HepG2 (cell line): Measurements from ENCODE around the gene MYH9. TPM values are rescaled to one million over a fixed set of nuclear protein-coding genes. Genes with fewer than 3 reads are reported as not detected.

Source experiments
- HOXA3 ChIP-seq: sonication (generic); formaldehyde crosslinking; IDR thresholded peaks from 2 replicates; pipeline ENCODE4 v1.5.0; 2020; ENCODE audit warnings: missing genetic modification reagents
- IKZF4 ChIP-seq: sonication (generic); formaldehyde crosslinking; IDR thresholded peaks from 2 replicates; pipeline ENCODE4 v1.5.1; 2020; ENCODE audit warnings: borderline replicate concordance, mild to moderate bottlenecking, low read depth, missing genetic modification reagents; ENCODE audit errors: not compliant biosample characterization
- KDM1A ChIP-seq: IDR thresholded peaks from 2 replicates; pipeline ENCODE4 v1.6.1; 2016; ENCODE audit warnings: missing compliant biosample characterization
- TBX2 ChIP-seq: sonication (generic); formaldehyde crosslinking; IDR thresholded peaks from 2 replicates; pipeline ENCODE4 v1.5.0; 2020; ENCODE audit warnings: missing genetic modification reagents, mild to moderate bottlenecking, borderline replicate concordance
- ZBTB38 ChIP-seq: sonication (generic); formaldehyde crosslinking; IDR thresholded peaks from 2 replicates; pipeline ENCODE4 v1.5.1; 2020; ENCODE audit warnings: mild to moderate bottlenecking, missing genetic modification reagents
- ZIK1 ChIP-seq: sonication (generic); formaldehyde crosslinking; IDR thresholded peaks from 2 replicates; pipeline ENCODE4 v1.5.0; 2020; ENCODE audit warnings: mild to moderate bottlenecking, low read depth, missing genetic modification reagents, borderline replicate concordance
- polyA plus RNA-seq, 8 experiments: library from polyadenylated mRNA; depleted of rRNA in 3 of 8; stranded (reverse) in 7 of 8; unstranded in 1 of 8; fragments of >200 nt; fragmentation: Illumina TruSeq in 4 of 8; extraction: Trizol in 4 of 8; gene quantifications; 2 replicates each; pipeline versions ENCODE4 v1.2.1 to v1.2.3, GENCODE V29; 2011 to 2016; ENCODE audit warnings: low read depth in 4 of 8, missing spikeins in 1 of 8, mixed read lengths in 1 of 8; ENCODE audit not compliant: insufficient read depth in 1 of 8
- total RNA-seq, 5 experiments: library from RNA; depleted of rRNA; stranded (reverse); fragments of >200 nt; fragmentation: Illumina TruSeq; extraction: Trizol; gene quantifications; 2 replicates each; pipeline ENCODE4 v1.2.3, GENCODE V29; 2016; ENCODE audit warnings: low read depth in 1 of 5
- TF ChIP-seq, protein P1 (sequence below): sonication (generic); formaldehyde crosslinking; IDR thresholded peaks from 2 replicates; pipeline ENCODE4 v1.4.0; 2020; ENCODE audit warnings: missing genetic modification reagents
- TF ChIP-seq, protein P2 (sequence below): sonication (generic); formaldehyde crosslinking; IDR thresholded peaks from 2 replicates; pipeline ENCODE4 v1.4.0; 2020; ENCODE audit warnings: mild to moderate bottlenecking, missing genetic modification reagents
- TF ChIP-seq, protein P3 (sequence below): sonication (generic); formaldehyde crosslinking; IDR thresholded peaks from 2 replicates; pipeline ENCODE4 v1.4.0; 2020; ENCODE audit warnings: low read depth, mild to moderate bottlenecking, missing genetic modification reagents
- TF ChIP-seq, protein P4 (sequence below): sonication (generic); formaldehyde crosslinking; IDR thresholded peaks from 2 replicates; pipeline ENCODE4 v1.8.1; 2023; ENCODE audit warnings: mild to moderate bottlenecking, inconsistent platforms, moderate library complexity, missing genetic modification reagents, borderline replicate concordance
- TF ChIP-seq, protein P5 (sequence below): sonication (generic); formaldehyde crosslinking; IDR thresholded peaks from 2 replicates; pipeline ENCODE4 v1.4.0; 2020; ENCODE audit warnings: missing genetic modification reagents
- TF ChIP-seq, protein P6 (sequence below): sonication (generic); formaldehyde crosslinking; IDR thresholded peaks from 2 replicates; pipeline ENCODE4 v1.4.0; 2020; ENCODE audit warnings: missing genetic modification reagents
- TF ChIP-seq, protein P7 (sequence below): sonication (generic); formaldehyde crosslinking; IDR thresholded peaks from 2 replicates; pipeline ENCODE4 v1.4.0; 2020; ENCODE audit warnings: missing genetic modification reagents, borderline replicate concordance
- TF ChIP-seq, protein P8 (sequence below): sonication (generic); formaldehyde crosslinking; conservative IDR thresholded peaks from 2 replicates; pipeline ENCODE4 v1.4.0; 2020; ENCODE audit warnings: missing genetic modification reagents

Gene MYH9
- total and polyA plus RNA-seq, 2 of the 13 experiments (the other 11 are each of a cell fraction or from before 2014, with no cell fraction given), result 50.7 to 98.5 TPM

DNA sequence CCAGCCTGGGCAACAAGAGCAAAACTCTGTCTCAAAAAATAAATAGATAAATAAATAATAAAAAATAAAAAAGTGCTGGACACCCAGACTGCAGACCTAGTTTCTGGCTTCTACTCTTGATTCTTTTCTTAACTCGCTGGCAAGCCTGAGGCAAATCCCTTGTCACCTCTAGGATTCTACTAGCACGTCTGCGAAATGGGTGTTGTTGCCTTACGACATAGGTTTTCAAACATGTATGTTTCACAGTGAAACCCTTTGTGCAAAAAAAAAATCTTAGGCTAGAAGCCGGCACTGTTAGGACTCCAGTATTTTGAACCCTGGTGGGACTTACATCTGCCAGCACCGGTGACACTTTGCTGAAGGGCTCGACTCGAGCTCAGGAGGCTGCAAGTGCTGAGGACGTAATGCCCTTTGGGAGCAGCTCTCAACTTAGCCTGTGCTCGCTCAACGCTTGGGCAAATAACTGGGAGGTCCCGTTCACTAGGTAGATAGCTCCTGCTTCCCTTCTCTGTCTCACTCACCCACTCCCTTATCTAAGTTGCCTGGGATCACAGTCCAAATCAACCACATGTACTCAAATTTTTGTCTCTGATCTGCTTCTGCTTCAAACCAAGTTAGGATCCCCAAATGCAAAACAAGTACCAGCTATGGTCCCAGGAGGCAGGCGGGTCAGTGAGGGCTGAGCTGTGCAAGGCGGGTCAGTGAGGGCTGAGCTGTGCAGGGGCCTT is 34.7 kb upstream of the MYH9 start (continued):
- TF ChIP-seq, protein P1, sequence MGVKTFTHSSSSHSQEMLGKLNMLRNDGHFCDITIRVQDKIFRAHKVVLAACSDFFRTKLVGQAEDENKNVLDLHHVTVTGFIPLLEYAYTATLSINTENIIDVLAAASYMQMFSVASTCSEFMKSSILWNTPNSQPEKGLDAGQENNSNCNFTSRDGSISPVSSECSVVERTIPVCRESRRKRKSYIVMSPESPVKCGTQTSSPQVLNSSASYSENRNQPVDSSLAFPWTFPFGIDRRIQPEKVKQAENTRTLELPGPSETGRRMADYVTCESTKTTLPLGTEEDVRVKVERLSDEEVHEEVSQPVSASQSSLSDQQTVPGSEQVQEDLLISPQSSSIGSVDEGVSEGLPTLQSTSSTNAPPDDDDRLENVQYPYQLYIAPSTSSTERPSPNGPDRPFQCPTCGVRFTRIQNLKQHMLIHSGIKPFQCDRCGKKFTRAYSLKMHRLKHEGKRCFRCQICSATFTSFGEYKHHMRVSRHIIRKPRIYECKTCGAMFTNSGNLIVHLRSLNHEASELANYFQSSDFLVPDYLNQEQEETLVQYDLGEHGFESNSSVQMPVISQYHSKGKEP (CRISPR knock-in tag), result no peak
- no peak; the same call in 1 of the 2 replicates for TF ChIP-seq TBX2
- TF ChIP-seq, protein P2, sequence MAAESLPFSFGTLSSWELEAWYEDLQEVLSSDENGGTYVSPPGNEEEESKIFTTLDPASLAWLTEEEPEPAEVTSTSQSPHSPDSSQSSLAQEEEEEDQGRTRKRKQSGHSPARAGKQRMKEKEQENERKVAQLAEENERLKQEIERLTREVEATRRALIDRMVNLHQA, result no peak
- TF ChIP-seq, protein P3, sequence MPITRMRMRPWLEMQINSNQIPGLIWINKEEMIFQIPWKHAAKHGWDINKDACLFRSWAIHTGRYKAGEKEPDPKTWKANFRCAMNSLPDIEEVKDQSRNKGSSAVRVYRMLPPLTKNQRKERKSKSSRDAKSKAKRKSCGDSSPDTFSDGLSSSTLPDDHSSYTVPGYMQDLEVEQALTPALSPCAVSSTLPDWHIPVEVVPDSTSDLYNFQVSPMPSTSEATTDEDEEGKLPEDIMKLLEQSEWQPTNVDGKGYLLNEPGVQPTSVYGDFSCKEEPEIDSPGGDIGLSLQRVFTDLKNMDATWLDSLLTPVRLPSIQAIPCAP, result no peak
- TF ChIP-seq HOXA3, result peak; percentile 59
- TF ChIP-seq KDM1A (CRISPR knock-in tag), result no peak
- TF ChIP-seq, protein P4, sequence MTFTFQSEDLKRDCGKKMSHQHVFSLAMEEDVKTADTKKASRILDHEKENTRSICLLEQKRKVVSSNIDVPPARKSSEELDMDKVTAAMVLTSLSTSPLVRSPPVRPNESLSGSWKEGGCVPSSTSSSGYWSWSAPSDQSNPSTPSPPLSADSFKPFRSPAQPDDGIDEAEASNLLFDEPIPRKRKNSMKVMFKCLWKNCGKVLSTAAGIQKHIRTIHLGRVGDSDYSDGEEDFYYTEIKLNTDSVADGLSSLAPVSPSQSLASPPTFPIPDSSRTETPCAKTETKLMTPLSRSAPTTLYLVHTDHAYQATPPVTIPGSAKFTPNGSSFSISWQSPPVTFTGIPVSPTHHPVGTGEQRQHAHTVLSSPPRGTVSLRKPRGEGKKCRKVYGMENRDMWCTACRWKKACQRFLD, result no peak
- TF ChIP-seq ZIK1 (CRISPR knock-in tag), result no peak
- TF ChIP-seq, protein P5, sequence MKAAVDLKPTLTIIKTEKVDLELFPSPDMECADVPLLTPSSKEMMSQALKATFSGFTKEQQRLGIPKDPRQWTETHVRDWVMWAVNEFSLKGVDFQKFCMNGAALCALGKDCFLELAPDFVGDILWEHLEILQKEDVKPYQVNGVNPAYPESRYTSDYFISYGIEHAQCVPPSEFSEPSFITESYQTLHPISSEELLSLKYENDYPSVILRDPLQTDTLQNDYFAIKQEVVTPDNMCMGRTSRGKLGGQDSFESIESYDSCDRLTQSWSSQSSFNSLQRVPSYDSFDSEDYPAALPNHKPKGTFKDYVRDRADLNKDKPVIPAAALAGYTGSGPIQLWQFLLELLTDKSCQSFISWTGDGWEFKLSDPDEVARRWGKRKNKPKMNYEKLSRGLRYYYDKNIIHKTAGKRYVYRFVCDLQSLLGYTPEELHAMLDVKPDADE, result no peak
- TF ChIP-seq, protein P6, sequence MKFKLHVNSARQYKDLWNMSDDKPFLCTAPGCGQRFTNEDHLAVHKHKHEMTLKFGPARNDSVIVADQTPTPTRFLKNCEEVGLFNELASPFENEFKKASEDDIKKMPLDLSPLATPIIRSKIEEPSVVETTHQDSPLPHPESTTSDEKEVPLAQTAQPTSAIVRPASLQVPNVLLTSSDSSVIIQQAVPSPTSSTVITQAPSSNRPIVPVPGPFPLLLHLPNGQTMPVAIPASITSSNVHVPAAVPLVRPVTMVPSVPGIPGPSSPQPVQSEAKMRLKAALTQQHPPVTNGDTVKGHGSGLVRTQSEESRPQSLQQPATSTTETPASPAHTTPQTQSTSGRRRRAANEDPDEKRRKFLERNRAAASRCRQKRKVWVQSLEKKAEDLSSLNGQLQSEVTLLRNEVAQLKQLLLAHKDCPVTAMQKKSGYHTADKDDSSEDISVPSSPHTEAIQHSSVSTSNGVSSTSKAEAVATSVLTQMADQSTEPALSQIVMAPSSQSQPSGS, result peak; percentile 56; the same call in 1 of the 2 replicates
- TF ChIP-seq ZBTB38, result peak; percentile 74
- TF ChIP-seq, protein P7, sequence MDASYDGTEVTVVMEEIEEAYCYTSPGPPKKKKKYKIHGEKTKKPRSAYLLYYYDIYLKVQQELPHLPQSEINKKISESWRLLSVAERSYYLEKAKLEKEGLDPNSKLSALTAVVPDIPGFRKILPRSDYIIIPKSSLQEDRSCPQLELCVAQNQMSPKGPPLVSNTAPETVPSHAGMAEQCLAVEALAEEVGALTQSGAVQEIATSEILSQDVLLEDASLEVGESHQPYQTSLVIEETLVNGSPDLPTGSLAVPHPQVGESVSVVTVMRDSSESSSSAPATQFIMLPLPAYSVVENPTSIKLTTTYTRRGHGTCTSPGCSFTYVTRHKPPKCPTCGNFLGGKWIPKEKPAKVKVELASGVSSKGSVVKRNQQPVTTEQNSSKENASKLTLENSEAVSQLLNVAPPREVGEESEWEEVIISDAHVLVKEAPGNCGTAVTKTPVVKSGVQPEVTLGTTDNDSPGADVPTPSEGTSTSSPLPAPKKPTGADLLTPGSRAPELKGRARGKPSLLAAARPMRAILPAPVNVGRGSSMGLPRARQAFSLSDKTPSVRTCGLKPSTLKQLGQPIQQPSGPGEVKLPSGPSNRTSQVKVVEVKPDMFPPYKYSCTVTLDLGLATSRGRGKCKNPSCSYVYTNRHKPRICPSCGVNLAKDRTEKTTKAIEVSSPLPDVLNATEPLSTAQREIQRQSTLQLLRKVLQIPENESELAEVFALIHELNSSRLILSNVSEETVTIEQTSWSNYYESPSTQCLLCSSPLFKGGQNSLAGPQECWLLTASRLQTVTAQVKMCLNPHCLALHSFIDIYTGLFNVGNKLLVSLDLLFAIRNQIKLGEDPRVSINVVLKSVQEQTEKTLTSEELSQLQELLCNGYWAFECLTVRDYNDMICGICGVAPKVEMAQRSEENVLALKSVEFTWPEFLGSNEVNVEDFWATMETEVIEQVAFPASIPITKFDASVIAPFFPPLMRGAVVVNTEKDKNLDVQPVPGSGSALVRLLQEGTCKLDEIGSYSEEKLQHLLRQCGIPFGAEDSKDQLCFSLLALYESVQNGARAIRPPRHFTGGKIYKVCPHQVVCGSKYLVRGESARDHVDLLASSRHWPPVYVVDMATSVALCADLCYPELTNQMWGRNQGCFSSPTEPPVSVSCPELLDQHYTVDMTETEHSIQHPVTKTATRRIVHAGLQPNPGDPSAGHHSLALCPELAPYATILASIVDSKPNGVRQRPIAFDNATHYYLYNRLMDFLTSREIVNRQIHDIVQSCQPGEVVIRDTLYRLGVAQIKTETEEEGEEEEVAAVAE (CRISPR knock-in tag), result no peak
- TF ChIP-seq, protein P8, sequence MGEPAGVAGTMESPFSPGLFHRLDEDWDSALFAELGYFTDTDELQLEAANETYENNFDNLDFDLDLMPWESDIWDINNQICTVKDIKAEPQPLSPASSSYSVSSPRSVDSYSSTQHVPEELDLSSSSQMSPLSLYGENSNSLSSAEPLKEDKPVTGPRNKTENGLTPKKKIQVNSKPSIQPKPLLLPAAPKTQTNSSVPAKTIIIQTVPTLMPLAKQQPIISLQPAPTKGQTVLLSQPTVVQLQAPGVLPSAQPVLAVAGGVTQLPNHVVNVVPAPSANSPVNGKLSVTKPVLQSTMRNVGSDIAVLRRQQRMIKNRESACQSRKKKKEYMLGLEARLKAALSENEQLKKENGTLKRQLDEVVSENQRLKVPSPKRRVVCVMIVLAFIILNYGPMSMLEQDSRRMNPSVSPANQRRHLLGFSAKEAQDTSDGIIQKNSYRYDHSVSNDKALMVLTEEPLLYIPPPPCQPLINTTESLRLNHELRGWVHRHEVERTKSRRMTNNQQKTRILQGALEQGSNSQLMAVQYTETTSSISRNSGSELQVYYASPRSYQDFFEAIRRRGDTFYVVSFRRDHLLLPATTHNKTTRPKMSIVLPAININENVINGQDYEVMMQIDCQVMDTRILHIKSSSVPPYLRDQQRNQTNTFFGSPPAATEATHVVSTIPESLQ (CRISPR knock-in tag), result no peak
- TF ChIP-seq IKZF4 (CRISPR knock-in tag), result no peak
